Erythroblast (primary cell): ENCODE results near the gene LRTM2.

Source experiments
- GATA1 ChIP-seq: IDR thresholded peaks from 2 replicates; pipeline ENCODE4 v1.6.1; 2011; ENCODE audit warnings: low read depth, mild to moderate bottlenecking, control low read depth, low read length, moderate library complexity
- POLR2A ChIP-seq: IDR thresholded peaks from 2 replicates; pipeline ENCODE4 v1.6.1; 2011; ENCODE audit warnings: mild to moderate bottlenecking, low read length

GRCh38 chr12:1819571-1819970 is 794 bp upstream of the LRTM2 start:
- no peak for TF ChIP-seq POLR2A
- no peak for TF ChIP-seq GATA1
